MCF 10A (cell line): Measurements from ENCODE around the gene F13A1. TPM values are rescaled to one million over a fixed set of nuclear protein-coding genes. Genes with fewer than 3 reads are reported as not detected.

Experiments
- BruUV-seq: library from RNA; stranded (reverse); fragments of 400-500 nt; replicated peaks from 2 replicates; lab custom pipeline; 2021; lab: Mats Ljungman, UMichigan
- CTCF ChIA-PET: fragments of 300-600 bp; sonication (Branson Sonifier 250); formaldehyde crosslinking; extraction: SDS; loops from one replicate; lab custom pipeline; 2021; ENCODE audit warnings: antibody characterized with exemption, inconsistent platforms; lab: Yijun Ruan, JAX
- POLR2A ChIA-PET: fragments of 300-600, 350-650 bp; sonication (Branson Sonifier 250); formaldehyde crosslinking; extraction: SDS; loops from one replicate; lab custom pipeline; 2020; ENCODE audit warnings: antibody characterized with exemption, inconsistent platforms; lab: Yijun Ruan, JAX
- DNase-seq: peaks from one replicate; pipeline ENCODE4 v3.0.0-alpha.2; 2018; ENCODE audit not compliant: unreplicated experiment
- H3K27ac Mint-ChIP-seq: one replicate; pipeline ENCODE4 v1.8.0; 2022; ENCODE audit warnings: mild to moderate bottlenecking, low read depth, mixed read lengths; ENCODE audit not compliant: unreplicated experiment
- H3K27me3 Mint-ChIP-seq: one replicate; pipeline ENCODE4 v1.8.0; 2022; ENCODE audit warnings: mixed read lengths; ENCODE audit not compliant: insufficient read depth, unreplicated experiment
- H3K36me3 Mint-ChIP-seq: one replicate; pipeline ENCODE4 v1.8.0; 2022; ENCODE audit warnings: mild to moderate bottlenecking, moderate library complexity, mixed read lengths; ENCODE audit not compliant: insufficient read depth, unreplicated experiment
- H3K4me1 Mint-ChIP-seq: one replicate; pipeline ENCODE4 v1.8.0; 2022; ENCODE audit warnings: mixed read lengths; ENCODE audit not compliant: insufficient read depth, unreplicated experiment
- H3K4me3 Mint-ChIP-seq: one replicate; pipeline ENCODE4 v1.8.0; 2022; ENCODE audit warnings: mild to moderate bottlenecking, moderate library complexity, mixed read lengths; ENCODE audit not compliant: unreplicated experiment
- H3K9me3 Mint-ChIP-seq: one replicate; pipeline ENCODE4 v1.8.0; 2022; ENCODE audit warnings: mixed read lengths; ENCODE audit not compliant: unreplicated experiment
- CTCF ChIP-seq: fragments of 200-600 bp; IDR thresholded peaks from one replicate; pipeline ENCODE4 v1.8.0; 2022; ENCODE audit warnings: antibody characterized with exemption, mild to moderate bottlenecking; ENCODE audit not compliant: unreplicated experiment
- intact Hi-C: fragments of 100-400 bp; cut with micrococcal nuclease; formaldehyde crosslinking; loops from 2 replicates; pipeline ENCODE4 v1.14.1; 2022
- total RNA-seq: library from RNA; stranded (reverse); gene quantifications from 2 replicates; pipeline ENCODE4 v1.2.3, GENCODE V29; 2022

The F13A1 gene
- total RNA-seq, 1 experiment from 2014 or later, result 0.65 TPM

- H3K27me3 Mint-ChIP-seq, result no peaks in the 10 kb centered on the region
- ChIA-PET CTCF (no interaction called here), POLR2A (no interaction called here)
- BruUV-seq, result no TSS peak
- no peaks in the 10 kb centered on the region for H3K9me3 Mint-ChIP-seq
- peaks cover 11% of the 10 kb centered on the region for H3K4me1 Mint-ChIP-seq
- no peaks in the 10 kb centered on the region for H3K36me3 Mint-ChIP-seq
- no peak overlapping the region for H3K27ac Mint-ChIP-seq
- TF ChIP-seq CTCF, result no peak
- intact Hi-C loops, result no loop called here
- DNase-seq, result no peak
- H3K4me3 Mint-ChIP-seq, result no peak overlapping the region
Measured at GRCh38 chr6:6331393-6331792, 10.9 kb upstream of the F13A1 start.

- POLR2A ChIA-PET, result no interaction called here
- H3K4me1 Mint-ChIP-seq, result peaks cover 11% of the 10 kb centered on the region
- H3K36me3 Mint-ChIP-seq, result no peaks in the 10 kb centered on the region
- no TSS peak for BruUV-seq
- H3K9me3 Mint-ChIP-seq, result no peaks in the 10 kb centered on the region
- DNase-seq, result no peak
- no peak for TF ChIP-seq CTCF
- no peak overlapping the region for H3K27ac Mint-ChIP-seq
- H3K4me3 Mint-ChIP-seq, result no peak overlapping the region
- no peaks in the 10 kb centered on the region for H3K27me3 Mint-ChIP-seq
- CTCF ChIA-PET, result interaction anchor here (0.6 kb wide), 1 partner anchor 688 kb away, joined by 3 read pairs; no protein-coding TSS in a partner anchor
- intact Hi-C loops, result no loop called here
Measured at GRCh38 chr6:6330407-6330806, 9.9 kb upstream of the F13A1 start.

- H3K27ac Mint-ChIP-seq, result no peak overlapping the region
- POLR2A ChIA-PET, result no interaction called here
- H3K27me3 Mint-ChIP-seq, result no peaks in the 10 kb centered on the region
- no peaks in the 10 kb centered on the region for H3K36me3 Mint-ChIP-seq
- no peak overlapping the region for H3K4me3 Mint-ChIP-seq
- TF ChIP-seq CTCF, result no peak
- DNase-seq, result no peak
- no peaks in the 10 kb centered on the region for H3K9me3 Mint-ChIP-seq
- BruUV-seq, result no TSS peak
- peaks cover 5% of the 10 kb centered on the region for H3K4me1 Mint-ChIP-seq
- intact Hi-C loops, result no loop called here
- CTCF ChIA-PET, result interaction anchor here (0.6 kb wide), 1 partner anchor 11 kb away, joined by 3 read pairs; no protein-coding TSS in a partner anchor
Measured at GRCh38 chr6:6328451-6328850, 8.0 kb upstream of the F13A1 start.

GRCh38 chr6:6323352-6323751 is 2.9 kb upstream of the F13A1 start:
- Mint-ChIP-seq H3K27me3 (peaks cover 37% of the 10 kb centered on the region), H3K4me1 (no peaks in the 10 kb centered on the region), H3K4me3 (no peak overlapping the region), H3K36me3 (no peaks in the 10 kb centered on the region), H3K27ac (no peak overlapping the region), H3K9me3 (no peaks in the 10 kb centered on the region)
- ChIA-PET CTCF (no interaction called here), POLR2A (no interaction called here)
- no TSS peak for BruUV-seq
- DNase-seq, result no peak
- intact Hi-C loops, result no loop called here
- no peak for TF ChIP-seq CTCF
